Measurements from ENCODE around the gene CDKN2B-AS1.

Gene CDKN2B-AS1

GRCh38 chr9:22116758-22117157 lies 122.2 kb downstream of the CDKN2B-AS1 start:
- DNase-seq (ENCODE audit: low read depth), result no peak
- TF ChIP-seq CTCF (IDR thresholded peaks at IDR 0.05; ENCODE audit: low read length, missing control alignments), result no peak
- H3K4me3 ChIP-seq (replicated peaks; ENCODE audit: low read depth, low read length), result no peak overlapping the region

- peak; percentile 63 for DNase-seq (ENCODE audit: low read depth)
- H3K4me3 ChIP-seq (replicated peaks; ENCODE audit: low read depth, low read length), result no peak overlapping the region
- no peak for TF ChIP-seq CTCF (IDR thresholded peaks at IDR 0.05; ENCODE audit: low read length, missing control alignments)
Measured at GRCh38 chr9:22117511-22118384, 123.2 kb downstream of the CDKN2B-AS1 start.

DNA sequence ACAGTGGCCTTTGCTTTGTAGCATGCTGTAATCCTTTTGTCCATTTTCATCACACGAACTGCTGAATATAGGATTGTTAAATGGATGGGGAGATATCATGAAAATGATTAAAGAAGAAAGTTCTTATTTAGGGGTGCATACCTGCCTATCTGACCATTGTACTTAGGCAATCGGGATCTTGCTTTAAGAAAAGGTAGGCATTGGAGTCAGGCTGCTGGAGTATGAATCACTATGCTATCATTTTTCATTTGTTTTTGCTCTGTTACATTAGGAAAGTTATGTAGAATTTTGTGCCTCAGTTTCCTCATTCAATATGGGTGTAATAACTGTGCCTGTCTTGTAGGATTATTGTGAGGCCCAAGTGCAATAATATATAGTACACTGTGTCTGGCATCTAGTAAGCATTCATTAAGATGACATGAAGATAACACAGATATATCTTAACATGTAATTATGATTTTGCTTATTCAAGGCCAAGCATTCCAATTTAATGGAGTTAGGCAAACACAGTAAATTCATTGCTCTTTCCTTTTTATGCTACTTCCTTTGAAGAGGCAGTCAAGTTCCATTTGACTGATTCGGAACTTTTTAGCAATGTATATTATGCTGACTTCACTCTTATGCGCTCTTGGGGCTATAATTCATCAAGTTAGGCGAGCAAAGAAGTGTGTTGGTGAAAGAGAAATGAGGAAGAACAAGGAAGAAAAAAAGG lies 124.4 kb downstream of the CDKN2B-AS1 start:
- TF ChIP-seq CTCF (IDR thresholded peaks at IDR 0.05; ENCODE audit: low read length, missing control alignments), result no peak
- H3K4me3 ChIP-seq (replicated peaks; ENCODE audit: low read depth, low read length), result no peak overlapping the region
- DNase-seq (ENCODE audit: low read depth), result no peak

DNA sequence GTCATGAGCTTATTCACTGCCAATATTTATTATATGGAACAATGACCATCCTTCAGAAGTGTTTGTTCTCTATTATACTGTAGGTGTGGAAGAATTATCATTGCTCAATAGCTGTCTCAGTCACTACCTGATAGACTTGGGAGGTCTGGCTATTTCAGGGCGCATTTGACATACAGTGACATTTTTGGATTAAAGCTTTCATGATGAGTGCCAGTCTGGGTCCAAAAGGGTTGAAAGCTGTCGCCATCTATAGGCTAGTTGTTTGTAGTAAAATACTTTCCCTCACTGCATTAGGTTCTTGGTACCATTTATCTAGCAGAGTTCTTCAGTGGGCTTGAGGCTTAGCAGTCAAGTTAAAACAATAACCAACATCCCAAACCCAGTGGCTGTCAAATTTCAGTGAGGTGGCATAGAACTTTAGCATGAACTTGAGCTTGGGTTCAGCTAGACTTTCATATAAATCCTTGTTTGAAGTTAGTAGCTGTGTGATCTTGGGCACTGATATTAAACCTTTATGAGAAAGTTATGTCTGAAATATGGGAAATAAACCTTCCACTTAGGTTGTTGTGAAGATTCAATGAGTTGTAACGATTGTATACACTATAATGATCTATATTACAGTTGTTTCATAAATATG lies 125.0 kb downstream of the CDKN2B-AS1 start:
- DNase-seq (ENCODE audit: low read depth), result peak; percentile 72
- TF ChIP-seq CTCF (IDR thresholded peaks at IDR 0.05; ENCODE audit: low read length, missing control alignments), result peak; percentile 77

DNA sequence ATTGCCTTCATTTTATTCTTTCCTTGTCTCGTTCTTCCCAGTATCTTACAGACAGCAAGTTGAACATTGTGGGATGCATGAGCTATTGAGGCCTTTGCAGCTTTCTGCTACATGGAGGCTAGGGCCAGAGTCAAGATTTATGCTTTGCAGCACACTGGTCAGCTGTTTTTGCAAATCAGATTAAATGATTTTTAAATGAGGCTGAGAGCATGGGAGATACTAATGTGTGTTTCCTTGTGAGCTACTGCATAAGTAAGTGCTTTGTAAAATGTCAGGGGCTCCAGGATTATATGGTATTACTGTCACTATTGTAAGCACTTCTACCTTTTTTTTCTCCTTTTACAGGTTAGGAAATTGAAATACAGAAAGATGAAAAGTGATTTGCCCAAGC lies 125.6 kb downstream of the CDKN2B-AS1 start:
- TF ChIP-seq CTCF (IDR thresholded peaks at IDR 0.05; ENCODE audit: low read length, missing control alignments), result no peak
- no peak for DNase-seq (ENCODE audit: low read depth)
- no peak overlapping the region for H3K4me3 ChIP-seq (replicated peaks; ENCODE audit: low read depth, low read length)

More for the DNA sequence above, 125.0 kb downstream of the CDKN2B-AS1 start:
- H3K4me3 ChIP-seq (replicated peaks; ENCODE audit: low read depth, low read length), result no peak overlapping the region

GRCh38 chr9:22120595-22120994 lies 126.0 kb downstream of the CDKN2B-AS1 start:
- H3K4me3 ChIP-seq (replicated peaks; ENCODE audit: low read depth, low read length), result no peak overlapping the region
- no peak for DNase-seq (ENCODE audit: low read depth)
- TF ChIP-seq CTCF (IDR thresholded peaks at IDR 0.05; ENCODE audit: low read length, missing control alignments), result no peak
